Endothelial cell of umbilical vein (primary cell): ENCODE measurements around the gene PSD2. TPM values are rescaled to one million over a fixed set of nuclear protein-coding genes. Genes with fewer than 3 reads are reported as not detected.

Source experiments
- BruUV-seq: library from RNA; stranded (reverse); fragments of 400-500 nt; replicated peaks from 2 replicates; lab custom pipeline; 2021; lab: Mats Ljungman, UMichigan
- CTCF ChIA-PET: fragments of 300-600, 350-600 bp; sonication (Branson Sonifier 250); formaldehyde crosslinking; loops from one replicate; lab custom pipeline; 2021; ENCODE audit warnings: antibody characterized with exemption, inconsistent platforms; lab: Charles Lee
- POLR2A ChIA-PET: fragments of 300-600, 350-600 bp; sonication (Branson Sonifier 250); formaldehyde crosslinking; loops from one replicate; lab custom pipeline; 2021; ENCODE audit warnings: antibody characterized with exemption, inconsistent platforms; lab: Charles Lee
- DNase-seq: peaks from one replicate; pipeline ENCODE4 v3.0.0-alpha.2; 2011; ENCODE audit warnings: low read depth, low spot score
- FAIRE-seq: peaks from 2 replicates; lab custom pipeline; 2011; peaks lifted over from hg19 to GRCh38; lab: Jason Lieb, UNC
- H2AFZ ChIP-seq: 2 replicates; pipeline ENCODE4 v1.6.0; 2012; ENCODE audit warnings: low read depth, low read length, control low read depth, inconsistent platforms
- H3K27ac ChIP-seq: 2 replicates; pipeline ENCODE4 v1.5.1; 2011; ENCODE audit warnings: low read depth, mild to moderate bottlenecking, control low read depth, low read length, moderate library complexity; ENCODE audit not compliant: insufficient read depth
- H3K27me3 ChIP-seq, 2 experiments: 2 replicates each; pipeline versions ENCODE4 v1.6.0 to v1.6.1; 2011; ENCODE audit warnings: low read length in 2 of 2, mixed read lengths in 1 of 2; ENCODE audit not compliant: control insufficient read depth in 2 of 2, insufficient read depth in 2 of 2
- H3K36me3 ChIP-seq, 2 experiments: 2 replicates in 1 of 2; 3 replicates in 1 of 2; pipeline ENCODE4 v1.5.1; 2011; ENCODE audit warnings: low read length in 2 of 2, mild to moderate bottlenecking in 1 of 2, moderate library complexity in 1 of 2; ENCODE audit not compliant: control insufficient read depth in 2 of 2, insufficient read depth in 2 of 2; ENCODE audit errors: extremely low read depth in 1 of 2
- H3K4me1 ChIP-seq: 3 replicates; pipeline ENCODE4 v1.5.1; 2011; ENCODE audit warnings: mild to moderate bottlenecking, low read length; ENCODE audit not compliant: control insufficient read depth, insufficient read depth; ENCODE audit errors: extremely low read depth
- H3K4me2 ChIP-seq: 2 replicates; pipeline ENCODE4 v1.6.1; 2011; ENCODE audit warnings: low read length, control low read depth, mixed read lengths; ENCODE audit not compliant: insufficient read depth
- H3K4me3 ChIP-seq, 3 experiments: fragments of 200-600 bp in 1 of 3; sonication (generic), shearing (Covaris generic) in 1 of 3; replicated peaks in 1 of 3; 2 replicates each; pipeline ENCODE4 v1.5.1; 2011 to 2016; ENCODE audit warnings: control low read depth in 3 of 3, low read length in 3 of 3, mild to moderate bottlenecking in 2 of 3, inconsistent platforms in 1 of 3, low read depth in 1 of 3, moderate library complexity in 1 of 3; ENCODE audit not compliant: insufficient read depth in 1 of 3
- H3K79me2 ChIP-seq: 2 replicates; pipeline ENCODE4 v1.6.0; 2012; ENCODE audit warnings: low read length, inconsistent platforms; ENCODE audit not compliant: control insufficient read depth, insufficient read depth
- H3K9ac ChIP-seq: replicated peaks from 2 replicates; pipeline ENCODE3; 2011; ENCODE audit warnings: low read length, control low read depth; ENCODE audit not compliant: insufficient read depth; ENCODE audit errors: extremely low read depth
- H3K9me1 ChIP-seq: replicated peaks from 3 replicates; pipeline ENCODE4 v1.6.0; 2011; ENCODE audit warnings: mild to moderate bottlenecking, low read length; ENCODE audit not compliant: control insufficient read depth, insufficient read depth; ENCODE audit errors: extremely low read depth
- H3K9me3 ChIP-seq: replicated peaks from 2 replicates; pipeline ENCODE4 v1.5.1; 2012; ENCODE audit warnings: low read length, inconsistent platforms; ENCODE audit not compliant: control insufficient read depth, insufficient read depth
- H4K20me1 ChIP-seq: replicated peaks from 2 replicates; pipeline ENCODE3; 2011; ENCODE audit warnings: mild to moderate bottlenecking, low read length; ENCODE audit not compliant: control insufficient read depth, insufficient read depth; ENCODE audit errors: extremely low read depth
- CTCF ChIP-seq, 2 donors: IDR thresholded peaks; 1 replicate in 1 of 2; 2 replicates in 1 of 2; pipeline ENCODE4 v1.5.1; 2011; ENCODE audit warnings: low read length in 2 of 2, mild to moderate bottlenecking in 2 of 2, moderate library complexity in 2 of 2, control low read depth in 1 of 2, inconsistent platforms in 1 of 2, low read depth in 1 of 2; ENCODE audit not compliant: insufficient read depth in 1 of 2; ENCODE audit errors: extremely low read depth in 1 of 2
- EZH2 ChIP-seq: IDR thresholded peaks from 2 replicates; pipeline ENCODE4 v1.6.1; 2012; ENCODE audit warnings: borderline replicate concordance, low read depth, mild to moderate bottlenecking, moderate library complexity, low read length, inconsistent platforms; ENCODE audit not compliant: severe bottlenecking
- FOS ChIP-seq: IDR thresholded peaks from 2 replicates; pipeline ENCODE4 v1.6.1; 2011; ENCODE audit warnings: mild to moderate bottlenecking, low read length, moderate library complexity, borderline replicate concordance; ENCODE audit not compliant: insufficient read depth
- GATA2 ChIP-seq: IDR thresholded peaks from 2 replicates; pipeline ENCODE4 v1.7.0; 2011; ENCODE audit warnings: low read depth, mild to moderate bottlenecking, moderate library complexity, mixed read lengths, low read length; ENCODE audit not compliant: insufficient read length, insufficient read depth
- JUN ChIP-seq: IDR thresholded peaks from 2 replicates; pipeline ENCODE4 v1.6.1; 2011; ENCODE audit warnings: borderline replicate concordance, low read depth; ENCODE audit not compliant: insufficient read length, insufficient read depth
- MAX ChIP-seq: IDR thresholded peaks from 2 replicates; pipeline ENCODE4 v1.6.1; 2011; ENCODE audit not compliant: insufficient read depth, insufficient read length
- MYC ChIP-seq: IDR thresholded peaks from one replicate; pipeline ENCODE4 v1.6.1; 2011; ENCODE audit warnings: mild to moderate bottlenecking, low read depth, low read length
- POLR2A ChIP-seq: IDR thresholded peaks from 2 replicates; pipeline ENCODE4 v1.6.1; 2012; ENCODE audit warnings: low read depth, mild to moderate bottlenecking, control low read depth, low read length
- POLR2AphosphoS5 ChIP-seq: IDR thresholded peaks from 2 replicates; pipeline ENCODE4 v1.6.1; 2012; ENCODE audit warnings: low read depth, mild to moderate bottlenecking, control low read depth, low read length, moderate library complexity; ENCODE audit not compliant: insufficient read depth
- dilution Hi-C: fragments of 300-500 bp; cut with MboI; formaldehyde crosslinking; loops from one replicate; pipeline ENCODE4 v1.15.0; 2019; ENCODE audit warnings: low sequenced_read_pairs; ENCODE audit not compliant: extremely low pct_ligation_motif_present
- intact Hi-C: fragments of 100-400 bp; cut with micrococcal nuclease; formaldehyde crosslinking; loops from one replicate; pipeline ENCODE4 v1.10.0; 2022
- polyA plus RNA-seq, 4 experiments: library from polyadenylated mRNA; depleted of rRNA in 3 of 4; stranded (reverse) in 3 of 4; unstranded in 1 of 4; fragments of >200 nt; gene quantifications; 2 replicates each; pipeline versions ENCODE4 v1.2.1 to v1.2.3, GENCODE V29; 2011 to 2012; ENCODE audit warnings: missing spikeins in 1 of 4
- total RNA-seq: library from RNA; stranded (reverse); gene quantifications from 2 replicates; pipeline ENCODE4 v1.2.3, GENCODE V29; 2021

The PSD2 gene
- total and polyA plus RNA-seq, 2 donors (not counting 3 experiments of a cell fraction or from before 2014, with no cell fraction given) = not detected

- no peaks in the 10 kb centered on the region for H4K20me1 ChIP-seq
- H3K27me3 ChIP-seq = peaks cover 27 to 34% of the 10 kb centered on the region in 2 experiments
- no peak overlapping the region for H3K4me3 ChIP-seq
- H2AFZ ChIP-seq = no peak overlapping the region
- H3K4me2 ChIP-seq = no peak overlapping the region
- H3K27ac ChIP-seq = no peak overlapping the region
- CTCF ChIA-PET = no interaction called here
- no peak for DNase-seq
- H3K9me1 ChIP-seq = no peaks in the 10 kb centered on the region
- dilution Hi-C loops = loop anchor here (10.0 kb wide), 1 partner anchor 116 kb away; the partner anchor contains the start of gene CXXC5
- no peak overlapping the region for H3K9ac ChIP-seq
- no TSS peak for BruUV-seq
- intact Hi-C loops = loop anchor here (2.0 kb wide), 1 partner anchor 14 kb away; no protein-coding TSS in a partner anchor
- POLR2A ChIA-PET = no interaction called here
- H3K9me3 ChIP-seq = no peaks in the 10 kb centered on the region
- no peaks in the 10 kb centered on the region for H3K4me1 ChIP-seq
- TF ChIP-seq POLR2AphosphoS5 (no peak), POLR2A (no peak), GATA2 (no peak)
- no peak for FAIRE-seq
- H3K79me2 ChIP-seq = no peaks in the 10 kb centered on the region
- H3K36me3 ChIP-seq = no peaks in the 10 kb centered on the region
Measured at GRCh38 chr5:139760066-139761056, 35.2 kb upstream of the PSD2 start.

GRCh38 chr5:139761057-139761450, 34.6 kb upstream of the PSD2 start:
- Histone ChIP-seq H3K36me3 (no peaks in the 10 kb centered on the region), H4K20me1 (no peaks in the 10 kb centered on the region), H2AFZ (no peak overlapping the region), H3K79me2 (no peaks in the 10 kb centered on the region), H3K9ac (no peak overlapping the region), H3K27me3 (peaks cover 24 to 28% of the 10 kb centered on the region in 2 experiments), H3K4me2 (no peak overlapping the region), H3K9me1 (no peaks in the 10 kb centered on the region), H3K4me1 (no peaks in the 10 kb centered on the region), H3K27ac (no peak overlapping the region), H3K4me3 (no peak overlapping the region), H3K9me3 (no peaks in the 10 kb centered on the region)
- TF ChIP-seq FOS = no peak
- no peak for TF ChIP-seq MAX
- no peak for TF ChIP-seq CTCF (IDR thresholded peaks at IDR 0.05; ENCODE audit: extremely low read depth in 1 of 2, insufficient read depth in 1 of 2, low read depth in 1 of 2, low read length in 2 of 2)
- TF ChIP-seq EZH2 = no peak
- TF ChIP-seq JUN = no peak
- TF ChIP-seq POLR2AphosphoS5 = no peak
- TF ChIP-seq MYC = no peak
- no peak for TF ChIP-seq POLR2A
- no peak for TF ChIP-seq GATA2
- intact Hi-C loops = loop anchor here (2.0 kb wide), 1 partner anchor 14 kb away; no protein-coding TSS in a partner anchor
- ChIA-PET CTCF (no interaction called here), POLR2A (no interaction called here)
- BruUV-seq = no TSS peak
- no peak for FAIRE-seq
- dilution Hi-C loops = loop anchor here (10.0 kb wide), 1 partner anchor 116 kb away; the partner anchor contains the start of gene CXXC5
- no peak for DNase-seq
